HG02870 (cell line): ENCODE measurements around the gene OR1I1.

ENCODE experiments used
- ATAC-seq: cut with Tn5 transposase; IDR thresholded peaks from one replicate; pipeline ENCODE4 v1.9.1; 2021; ENCODE audit warnings: mild to moderate bottlenecking, moderate library complexity; ENCODE audit not compliant: unreplicated experiment

The OR1I1 gene

GRCh38 chr19:15116856-15117255, 34.8 kb downstream of the OR1I1 start:
- ATAC-seq: no peak

- ATAC-seq: no peak
Observed at GRCh38 chr19:15118248-15118647, 36.2 kb downstream of the OR1I1 start.

- no peak for ATAC-seq
Observed at GRCh38 chr19:15118789-15119494, 36.9 kb downstream of the OR1I1 start.

- ATAC-seq: no peak
Observed at GRCh38 chr19:15120135-15121026, 38.4 kb downstream of the OR1I1 start.

GRCh38 chr19:15122331-15123030, 40.5 kb downstream of the OR1I1 start:
- ATAC-seq: no peak

GRCh38 chr19:15123031-15123890, 41.2 kb downstream of the OR1I1 start:
- no peak for ATAC-seq

GRCh38 chr19:15123900-15124299, 41.9 kb downstream of the OR1I1 start:
- no peak for ATAC-seq

GRCh38 chr19:15124572-15125231, 42.7 kb downstream of the OR1I1 start:
- ATAC-seq: no peak

GRCh38 chr19:15125232-15126067, 43.4 kb downstream of the OR1I1 start:
- ATAC-seq: peak; percentile 90

GRCh38 chr19:15126131-15126910, 44.3 kb downstream of the OR1I1 start:
- ATAC-seq: no peak

- ATAC-seq: no peak
Observed at GRCh38 chr19:15128162-15128770, 46.3 kb downstream of the OR1I1 start.

- no peak for ATAC-seq
Observed at GRCh38 chr19:15129856-15130585, 48.0 kb downstream of the OR1I1 start.

GRCh38 chr19:15136234-15136954, 54.4 kb downstream of the OR1I1 start:
- ATAC-seq: no peak

- ATAC-seq: no peak
Observed at GRCh38 chr19:15137777-15138176, 55.8 kb downstream of the OR1I1 start.

- ATAC-seq: no peak
Observed at GRCh38 chr19:15138427-15138826, 56.4 kb downstream of the OR1I1 start.

- no peak for ATAC-seq
Observed at GRCh38 chr19:15141143-15141542, 59.1 kb downstream of the OR1I1 start.

- ATAC-seq: no peak
Observed at GRCh38 chr19:15142313-15142712, 60.3 kb downstream of the OR1I1 start.
